ENCODE measurements around the gene QRICH2.

The QRICH2 gene

GRCh38 chr17:76337413-76337777 is 29.3 kb upstream of the QRICH2 start:
- no peak for TF ChIP-seq CTCF (IDR thresholded peaks at IDR 0.05; ENCODE audit: borderline replicate concordance, insufficient read depth, low read depth, low read length)

GRCh38 chr17:76336756-76337412 is 28.8 kb upstream of the QRICH2 start:
- no peak overlapping the region for H3K4me3 ChIP-seq (ENCODE audit: low read depth, low read length)
- no peak for TF ChIP-seq CTCF (IDR thresholded peaks at IDR 0.05; ENCODE audit: borderline replicate concordance, insufficient read depth, low read depth, low read length)

More at GRCh38 chr17:76337413-76337777, 29.3 kb upstream of the QRICH2 start:
- no peak overlapping the region for H3K4me3 ChIP-seq (ENCODE audit: low read depth, low read length)

GRCh38 chr17:76335716-76336381 is 27.8 kb upstream of the QRICH2 start:
- H3K4me3 ChIP-seq (ENCODE audit: low read depth, low read length): no peak overlapping the region
- TF ChIP-seq CTCF (IDR thresholded peaks at IDR 0.05; ENCODE audit: borderline replicate concordance, insufficient read depth, low read depth, low read length): no peak

- H3K4me3 ChIP-seq (ENCODE audit: low read depth, low read length): no peak overlapping the region
- TF ChIP-seq CTCF (IDR thresholded peaks at IDR 0.05; ENCODE audit: borderline replicate concordance, insufficient read depth, low read depth, low read length): no peak
Observed at GRCh38 chr17:76333673-76334505, 25.8 kb upstream of the QRICH2 start.

- H3K4me3 ChIP-seq (ENCODE audit: low read depth, low read length): no peak overlapping the region
- no peak for TF ChIP-seq CTCF (IDR thresholded peaks at IDR 0.05; ENCODE audit: borderline replicate concordance, insufficient read depth, low read depth, low read length)
Observed at GRCh38 chr17:76331083-76331482, 23.0 kb upstream of the QRICH2 start.

- no peak overlapping the region for H3K4me3 ChIP-seq (ENCODE audit: low read depth, low read length)
- TF ChIP-seq CTCF (IDR thresholded peaks at IDR 0.05; ENCODE audit: borderline replicate concordance, insufficient read depth, low read depth, low read length): no peak
Observed at GRCh38 chr17:76329664-76330063, 21.6 kb upstream of the QRICH2 start.

Measured in GM12875 (cell line).